ENCODE measurements around the gene CDCA5. TPM values are rescaled to one million over a fixed set of nuclear protein-coding genes. Genes with fewer than 3 reads are reported as not detected.

CDCA5 gene
- total RNA-seq, 1 experiment from 2014 or later, result 73.4 TPM

- Histone ChIP-seq H3K4me3 (ENCODE audit: low read length) (no peak overlapping the region), H3K9me2 (replicated peaks; ENCODE audit: low read length) (no peaks in the 10 kb centered on the region), H3K27ac (ENCODE audit: low read length) (no peak overlapping the region), H4K20me1 (ENCODE audit: low read length) (no peaks in the 10 kb centered on the region), H3K9ac (ENCODE audit: low read length) (no peak overlapping the region), H3K4me2 (ENCODE audit: low read length) (no peak overlapping the region), H3K4me1 (ENCODE audit: insufficient read depth, low read length) (peaks cover 3% of the 10 kb centered on the region), H3F3A (ENCODE audit: low read length, unreplicated experiment) (no peaks in the 10 kb centered on the region), H3K36me3 (ENCODE audit: low read depth, low read length) (no peaks in the 10 kb centered on the region), H3K79me2 (ENCODE audit: low read length) (peaks cover 25% of the 10 kb centered on the region), H3K9me3 (ENCODE audit: low read length) (no peaks in the 10 kb centered on the region), H2AFZ (ENCODE audit: low read length) (no peak overlapping the region), H3K27me3 (ENCODE audit: low read length) (no peaks in the 10 kb centered on the region)
- CTCF ChIA-PET, result no interaction called here
- TF ChIP-seq CTCF (conservative IDR thresholded peaks at IDR 0.05; ENCODE audit: low read depth, low read length), result no peak
- TF ChIP-seq EZH2 (IDR thresholded peaks at IDR 0.05; ENCODE audit: low read length, unreplicated experiment), result no peak
- no peak for TF ChIP-seq EZH2phosphoT487 (IDR thresholded peaks at IDR 0.05; ENCODE audit: borderline replicate concordance, low read length)
- POLR2A ChIA-PET (ENCODE audit: unreplicated experiment), result no interaction called here
- BruUV-seq (replicated peaks), result no TSS peak
- DNase-seq (no peak), ATAC-seq (no peak)
- intact Hi-C loops (cut with micrococcal nuclease), result no loop called here
Measured at GRCh38 chr11:65107751-65108468, 24.1 kb upstream of the CDCA5 start.

- TF ChIP-seq EZH2phosphoT487 (IDR thresholded peaks at IDR 0.05; ENCODE audit: borderline replicate concordance, low read length) (no peak), CTCF (conservative IDR thresholded peaks at IDR 0.05; ENCODE audit: low read depth, low read length) (no peak), EZH2 (IDR thresholded peaks at IDR 0.05; ENCODE audit: low read length, unreplicated experiment) (no peak)
- CTCF ChIA-PET, result no interaction called here
Measured at GRCh38 chr11:65107078-65107477, 23.2 kb upstream of the CDCA5 start.

GRCh38 chr11:65104628-65105027, 20.8 kb upstream of the CDCA5 start:
- Histone ChIP-seq H4K20me1 (ENCODE audit: low read length) (no peaks in the 10 kb centered on the region), H3K27ac (ENCODE audit: low read length) (no peak overlapping the region), H3K4me3 (ENCODE audit: low read length) (no peak overlapping the region), H3F3A (ENCODE audit: low read length, unreplicated experiment) (no peaks in the 10 kb centered on the region), H3K36me3 (ENCODE audit: low read depth, low read length) (no peaks in the 10 kb centered on the region), H3K4me2 (ENCODE audit: low read length) (no peak overlapping the region), H3K9me3 (ENCODE audit: low read length) (no peaks in the 10 kb centered on the region), H3K4me1 (ENCODE audit: insufficient read depth, low read length) (no peaks in the 10 kb centered on the region), H3K27me3 (ENCODE audit: low read length) (no peaks in the 10 kb centered on the region), H2AFZ (ENCODE audit: low read length) (no peak overlapping the region), H3K9me2 (replicated peaks; ENCODE audit: low read length) (no peaks in the 10 kb centered on the region), H3K79me2 (ENCODE audit: low read length) (peaks cover 36% of the 10 kb centered on the region), H3K9ac (ENCODE audit: low read length) (no peak overlapping the region)
- BruUV-seq (replicated peaks), result no TSS peak
- no peak for TF ChIP-seq EZH2phosphoT487 (IDR thresholded peaks at IDR 0.05; ENCODE audit: borderline replicate concordance, low read length)
- TF ChIP-seq EZH2 (IDR thresholded peaks at IDR 0.05; ENCODE audit: low read length, unreplicated experiment), result no peak
- TF ChIP-seq CTCF (conservative IDR thresholded peaks at IDR 0.05; ENCODE audit: low read depth, low read length), result no peak
- ChIA-PET CTCF (no interaction called here), POLR2A (ENCODE audit: unreplicated experiment) (no interaction called here)
- intact Hi-C loops (cut with micrococcal nuclease), result no loop called here
- DNase-seq (no peak), ATAC-seq (no peak)

More at GRCh38 chr11:65107078-65107477, 23.2 kb upstream of the CDCA5 start:
- DNase-seq (no peak), ATAC-seq (no peak)
- H3K36me3 ChIP-seq (ENCODE audit: low read depth, low read length), result no peaks in the 10 kb centered on the region
- H3K27me3 ChIP-seq (ENCODE audit: low read length), result no peaks in the 10 kb centered on the region
- H3K79me2 ChIP-seq (ENCODE audit: low read length), result peaks cover 27% of the 10 kb centered on the region
- BruUV-seq (replicated peaks), result no TSS peak
- H4K20me1 ChIP-seq (ENCODE audit: low read length), result no peaks in the 10 kb centered on the region
- no peaks in the 10 kb centered on the region for H3K9me2 ChIP-seq (replicated peaks; ENCODE audit: low read length)
- H3K9me3 ChIP-seq (ENCODE audit: low read length), result no peaks in the 10 kb centered on the region
- no peaks in the 10 kb centered on the region; the same call in 1 of the 2 replicates for H3K4me1 ChIP-seq (ENCODE audit: insufficient read depth, low read length)
- H3K27ac ChIP-seq (ENCODE audit: low read length), result no peak overlapping the region
- no peak overlapping the region for H2AFZ ChIP-seq (ENCODE audit: low read length)
- POLR2A ChIA-PET (ENCODE audit: unreplicated experiment), result no interaction called here
- no peak overlapping the region for H3K4me2 ChIP-seq (ENCODE audit: low read length)
- no peak overlapping the region for H3K4me3 ChIP-seq (ENCODE audit: low read length)
- intact Hi-C loops (cut with micrococcal nuclease), result no loop called here
- H3F3A ChIP-seq (ENCODE audit: low read length, unreplicated experiment), result no peaks in the 10 kb centered on the region
- H3K9ac ChIP-seq (ENCODE audit: low read length), result no peak overlapping the region
